HCT116 (cell line): ENCODE data around the gene NEURL2. TPM values are rescaled to one million over a fixed set of nuclear protein-coding genes. Genes with fewer than 3 reads are reported as not detected.

Experiments
- ATAC-seq: fragments of 200-7000 bp; cut with Tn5 transposase; 2 replicates; pipeline ENCODE4 v1.9.1; 2020; ENCODE audit warnings: mild to moderate bottlenecking, moderate library complexity
- BruUV-seq: library from RNA; stranded (reverse); fragments of 400-500 nt; replicated peaks from 2 replicates; lab custom pipeline; 2021; lab: Mats Ljungman, UMichigan
- CTCF ChIA-PET: fragments of 300-600 bp; sonication (Branson Sonifier 250); formaldehyde crosslinking; loops from one replicate; lab custom pipeline; 2021; ENCODE audit warnings: antibody characterized with exemption; lab: Charles Lee
- POLR2A ChIA-PET: fragments of 300-600, 350-600 bp; sonication (Branson Sonifier 250); formaldehyde crosslinking; loops from one replicate; lab custom pipeline; 2021; ENCODE audit warnings: antibody characterized with exemption; lab: Charles Lee
- RAD21 ChIA-PET, 2 experiments: fragments of 300-600 bp; sonication (Branson Sonifier 250); formaldehyde crosslinking; loops; one replicate each; lab custom pipeline; 2023; ENCODE audit warnings: low total read pairs in 2 of 2; ENCODE audit not compliant: uncharacterized antibody in 2 of 2, unreplicated experiment in 2 of 2, low non-redundant PET in 1 of 2; lab: Charles Lee
- DNase-seq: peaks from one replicate; pipeline ENCODE4 v3.0.0-alpha.2; 2010; ENCODE audit warnings: low read depth, low spot score
- H2AFZ ChIP-seq: fragments of 200-600 bp; shearing (Covaris generic), sonication (generic); 2 replicates; pipeline ENCODE4 v1.6.1; 2017; ENCODE audit warnings: low read depth, mixed run types, mixed read lengths, antibody characterized with exemption, low read length; ENCODE audit not compliant: poor library complexity, severe bottlenecking
- H3K27ac ChIP-seq: 2 replicates; pipeline ENCODE4 v1.5.1; 2012; ENCODE audit warnings: low read depth, low read length
- H3K27me3 ChIP-seq: fragments of 200-600 bp; sonication (generic); 2 replicates; pipeline ENCODE4 v1.6.1; 2016; ENCODE audit warnings: mixed run types, low read length, mixed read lengths; ENCODE audit not compliant: insufficient read depth
- H3K36me3 ChIP-seq, 2 experiments: fragments of 200-500 bp in 1 of 2; fragments of 200-600 bp in 1 of 2; sonication (Bioruptor generic) in 1 of 2; sonication (generic) in 1 of 2; 2 replicates each; pipeline versions ENCODE4 v1.5.1 to v1.6.1; 2014 to 2016; ENCODE audit warnings: low read length in 2 of 2, inconsistent platforms in 1 of 2, mixed read lengths in 1 of 2, mixed run types in 1 of 2; ENCODE audit not compliant: insufficient read depth in 2 of 2, control insufficient read depth in 1 of 2
- H3K4me1 ChIP-seq, 2 experiments: fragments of 200-600 bp in 1 of 2; sonication (generic) in 1 of 2; 2 replicates each; pipeline versions ENCODE4 v1.5.1 to v1.6.1; 2012 to 2017; ENCODE audit warnings: low read length in 2 of 2, inconsistent platforms in 1 of 2, mild to moderate bottlenecking in 1 of 2, mixed read lengths in 1 of 2, mixed run types in 1 of 2, moderate library complexity in 1 of 2; ENCODE audit not compliant: insufficient read depth in 2 of 2, control insufficient read depth in 1 of 2
- H3K4me2 ChIP-seq: fragments of 200-600 bp; sonication (generic); 2 replicates; pipeline ENCODE4 v1.6.1; 2017; ENCODE audit warnings: mixed run types, low read length, mixed read lengths
- H3K4me3 ChIP-seq, 2 experiments: fragments of 200-600 bp in 1 of 2; sonication (generic) in 1 of 2; replicated peaks in 1 of 2; 2 replicates each; pipeline ENCODE4 v1.5.1; 2011 to 2016; ENCODE audit warnings: low read length in 2 of 2, control low read depth in 1 of 2, low read depth in 1 of 2, mild to moderate bottlenecking in 1 of 2, mixed read lengths in 1 of 2, mixed run types in 1 of 2
- H3K79me2 ChIP-seq: fragments of 200-600 bp; sonication (generic); 2 replicates; pipeline ENCODE4 v1.6.1; 2017; ENCODE audit warnings: mild to moderate bottlenecking, mixed run types, low read length, moderate library complexity, mixed read lengths; ENCODE audit not compliant: insufficient read depth
- H3K9ac ChIP-seq: fragments of 200-600 bp; sonication (generic); 2 replicates; pipeline ENCODE4 v1.6.1; 2016; ENCODE audit warnings: low read length, mixed read lengths
- H3K9me2 ChIP-seq: fragments of 200-600 bp; sonication (generic), shearing (Covaris generic); 2 replicates; pipeline ENCODE4 v1.6.1; 2017; ENCODE audit warnings: mixed run types, mild to moderate bottlenecking, moderate library complexity; ENCODE audit not compliant: insufficient read depth
- H3K9me3 ChIP-seq, 2 experiments: fragments of 200-500 bp in 1 of 2; fragments of 200-600 bp in 1 of 2; sonication (Bioruptor generic) in 1 of 2; sonication (generic) in 1 of 2; 2 replicates each; pipeline ENCODE4 v1.6.1; 2014 to 2017; ENCODE audit warnings: low read length in 2 of 2, mixed read lengths in 2 of 2, inconsistent platforms in 1 of 2, low read depth in 1 of 2, mild to moderate bottlenecking in 1 of 2, mixed run types in 1 of 2, moderate library complexity in 1 of 2; ENCODE audit not compliant: control insufficient read depth in 1 of 2, insufficient read depth in 1 of 2
- H4K20me1 ChIP-seq: fragments of 200-600 bp; sonication (generic), shearing (Covaris generic); 2 replicates; pipeline ENCODE4 v1.6.1; 2017; ENCODE audit warnings: mixed run types, mild to moderate bottlenecking, moderate library complexity; ENCODE audit not compliant: insufficient read depth
- CBX3 ChIP-seq: IDR thresholded peaks from 2 replicates; pipeline ENCODE4 v1.6.1; 2012; ENCODE audit warnings: low read depth
- CEBPB ChIP-seq: IDR thresholded peaks from 2 replicates; pipeline ENCODE4 v1.6.1; 2012; ENCODE audit warnings: low read depth
- CTCF ChIP-seq, 3 experiments: fragments of 200-600 bp in 1 of 3; sonication (generic) in 1 of 3; IDR thresholded peaks in 2 of 3; conservative IDR thresholded peaks in 1 of 3; 2 replicates each; pipeline ENCODE4 v1.5.1; 2012 to 2017; ENCODE audit warnings: low read depth in 2 of 3, low read length in 2 of 3, antibody characterized with exemption in 1 of 3, borderline replicate concordance in 1 of 3, control low read depth in 1 of 3, mild to moderate bottlenecking in 1 of 3, mixed read lengths in 1 of 3, mixed run types in 1 of 3, moderate library complexity in 1 of 3; ENCODE audit not compliant: insufficient read depth in 1 of 3
- EGR1 ChIP-seq: IDR thresholded peaks from 2 replicates; pipeline ENCODE4 v1.6.1; 2012; ENCODE audit warnings: low read depth
- ELF1 ChIP-seq: IDR thresholded peaks from 2 replicates; pipeline ENCODE4 v1.6.1; 2012; ENCODE audit warnings: low read depth, borderline replicate concordance
- EZH2phosphoT487 ChIP-seq: fragments of 200-600 bp; IDR thresholded peaks from 2 replicates; pipeline ENCODE4 v1.6.1; 2018; ENCODE audit warnings: antibody characterized with exemption, borderline replicate concordance
- POLR2A ChIP-seq: IDR thresholded peaks from 2 replicates; pipeline ENCODE4 v1.7.0; 2011; ENCODE audit warnings: borderline replicate concordance; ENCODE audit not compliant: insufficient read depth, insufficient read length; ENCODE audit errors: extremely low read depth
- POLR2AphosphoS5 ChIP-seq: IDR thresholded peaks from 2 replicates; pipeline ENCODE4 v1.6.1; 2011; ENCODE audit warnings: mild to moderate bottlenecking, low read depth, low read length, moderate library complexity
- RAD21 ChIP-seq: IDR thresholded peaks from 2 replicates; pipeline ENCODE4 v1.6.1; 2012; ENCODE audit warnings: low read depth, mild to moderate bottlenecking
- REST ChIP-seq: IDR thresholded peaks from 2 replicates; pipeline ENCODE4 v1.6.1; 2012; ENCODE audit warnings: low read depth
- SP1 ChIP-seq: IDR thresholded peaks from 2 replicates; pipeline ENCODE4 v1.6.1; 2012; ENCODE audit warnings: low read depth
- SRF ChIP-seq: IDR thresholded peaks from 2 replicates; pipeline ENCODE4 v1.6.1; 2012; ENCODE audit warnings: low read depth
- YY1 ChIP-seq: IDR thresholded peaks from 2 replicates; pipeline ENCODE4 v1.6.1; 2011; ENCODE audit warnings: low read length, low read depth, moderate library complexity, mild to moderate bottlenecking; ENCODE audit not compliant: insufficient replicate concordance; ENCODE audit errors: extremely low read depth
- ZFX ChIP-seq: fragments of 450-650 bp; IDR thresholded peaks from 2 replicates; pipeline ENCODE4 v1.6.1; 2017
- intact Hi-C: fragments of 100-400 bp; cut with micrococcal nuclease; formaldehyde crosslinking; loops from 2 replicates; pipeline ENCODE4 v1.10.0; 2022
- total RNA-seq: library from RNA; stranded (reverse); gene quantifications from one replicate; pipeline ENCODE4 v1.2.1, GENCODE V29; 2021; ENCODE audit not compliant: unreplicated experiment

The NEURL2 gene
- total RNA-seq, 1 experiment from 2014 or later, result 0.96 TPM

- no peak overlapping the region for H2AFZ ChIP-seq
- no peaks in the 10 kb centered on the region for H3K36me3 ChIP-seq
- no peak overlapping the region for H3K27ac ChIP-seq
- BruUV-seq, result no TSS peak
- ATAC-seq (no peak), DNase-seq (no peak)
- ChIA-PET POLR2A (interaction anchor here (0.9 to 2.1 kb wide), 2 partner anchors 24 to 29 kb away, joined by 4 to 6 read pairs; partner anchors contain the start of gene ZSWIM1), RAD21 (no interaction called here), CTCF (interaction anchor here (1.5 to 1.6 kb wide), 2 partner anchors 13 to 65 kb away, joined by 3 to 4 read pairs; no protein-coding TSS in a partner anchor)
- H3K4me1 ChIP-seq, result peaks cover 5 to 18% of the 10 kb centered on the region in 2 experiments; a peak in 3 of 4 replicates
- no peaks in the 10 kb centered on the region for H3K9me3 ChIP-seq
- no peaks in the 10 kb centered on the region for H3K9me2 ChIP-seq
- H3K4me2 ChIP-seq, result peak overlapping the region; percentile 37
- intact Hi-C loops, result no loop called here
- H3K4me3 ChIP-seq, result no peak overlapping the region
- no peaks in the 10 kb centered on the region for H3K27me3 ChIP-seq
- no peak overlapping the region for H3K9ac ChIP-seq
- H3K79me2 ChIP-seq, result no peaks in the 10 kb centered on the region
- TF ChIP-seq SRF (no peak), SP1 (no peak)
- no peaks in the 10 kb centered on the region for H4K20me1 ChIP-seq
These were observed 13.8 kb upstream of the NEURL2 start for GRCh38 chr20:45904583-45905504.

- no peak overlapping the region for H2AFZ ChIP-seq
- H3K27me3 ChIP-seq, result no peaks in the 10 kb centered on the region
- H3K9me2 ChIP-seq, result no peaks in the 10 kb centered on the region
- POLR2A ChIA-PET, result no interaction called here
- no peaks in the 10 kb centered on the region for H3K79me2 ChIP-seq
- BruUV-seq, result no TSS peak
- H3K27ac ChIP-seq, result no peak overlapping the region
- RAD21 ChIA-PET, result no interaction called here
- no peak overlapping the region for H3K4me3 ChIP-seq
- H3K9me3 ChIP-seq, result no peaks in the 10 kb centered on the region
- no peak for DNase-seq
- ATAC-seq, result no peak
- peaks cover 5 to 18% of the 10 kb centered on the region in 2 experiments; a peak in 3 of 4 replicates for H3K4me1 ChIP-seq
- no peaks in the 10 kb centered on the region for H3K36me3 ChIP-seq
- H3K9ac ChIP-seq, result no peak overlapping the region
- CTCF ChIA-PET, result no interaction called here
- no peaks in the 10 kb centered on the region for H4K20me1 ChIP-seq
- intact Hi-C loops, result no loop called here
- no peak overlapping the region for H3K4me2 ChIP-seq
- TF ChIP-seq YY1, result no peak
- no peak for TF ChIP-seq EZH2phosphoT487
- TF ChIP-seq POLR2A, result no peak
- no peak for TF ChIP-seq RAD21
- no peak for TF ChIP-seq SP1
- TF ChIP-seq SRF, result no peak
- TF ChIP-seq EGR1, result no peak
- TF ChIP-seq REST, result no peak
- no peak for TF ChIP-seq POLR2AphosphoS5
- no peak for TF ChIP-seq CTCF (IDR thresholded peaks at IDR 0.05 in 2 of 3, conservative IDR thresholded peaks at IDR 0.05 in 1 of 3; ENCODE audit: borderline replicate concordance in 1 of 3, insufficient read depth in 1 of 3, low read depth in 2 of 3, low read length in 2 of 3)
- TF ChIP-seq CEBPB, result no peak
- no peak for TF ChIP-seq ZFX
- TF ChIP-seq CBX3, result no peak
- TF ChIP-seq ELF1, result no peak
These were observed 11.2 kb upstream of the NEURL2 start for GRCh38 chr20:45902199-45902701.
